ENCODE measurements around the gene PPP1R37. TPM values are rescaled to one million over a fixed set of nuclear protein-coding genes. Genes with fewer than 3 reads are reported as not detected.

The PPP1R37 gene
- total and polyA plus RNA-seq, 4 donors, result 19.2 to 39.7 (median 25.9) TPM

- Histone ChIP-seq H3K36me3 (ENCODE audit: control insufficient read depth in 4 of 4, insufficient read depth in 4 of 4, low read length in 4 of 4) (no peaks in the 10 kb centered on the region), H3K4me3 (no peak overlapping the region), H3K27ac (ENCODE audit: low read depth in 1 of 2, low read length in 1 of 2) (no peak overlapping the region), H3K4me1 (ENCODE audit: control insufficient read depth in 5 of 5, insufficient read depth in 5 of 5, low read length in 5 of 5) (peaks cover 0 to 27% (median 11%) of the 10 kb centered on the region in 5 donors), H3K27me3 (ENCODE audit: control insufficient read depth in 3 of 3, insufficient read depth in 3 of 3, low read length in 2 of 3) (peaks cover 0 to 26% (median 21%) of the 10 kb centered on the region in 3 donors), H3K9me3 (ENCODE audit: control insufficient read depth in 4 of 4, insufficient read depth in 3 of 4, low read length in 3 of 4) (peaks cover 0 to 9% (median 0%) of the 10 kb centered on the region in 4 donors), H3K9ac (ENCODE audit: insufficient read depth in 1 of 2, low read length in 2 of 2) (no peak overlapping the region)
- 82 to 83% methylated on average over 11 of the region's 11 CpGs for WGBS, 2 donors
- TF ChIP-seq CTCF (IDR thresholded peaks at IDR 0.05; ENCODE audit: control extremely low read depth, extremely low read depth), result no peak
- ATAC-seq (ENCODE audit: insufficient read depth, low FRiP score) (no peak), DNase-seq (no peak)
Measured at GRCh38 chr19:45156011-45156630, 63.1 kb downstream of the PPP1R37 start.

- DNase-seq, result no peak
- 78 to 84% methylated on average over 11 of the region's 11 CpGs for WGBS, 2 donors
Measured at GRCh38 chr19:45156751-45157150, 63.8 kb downstream of the PPP1R37 start.

DNA sequence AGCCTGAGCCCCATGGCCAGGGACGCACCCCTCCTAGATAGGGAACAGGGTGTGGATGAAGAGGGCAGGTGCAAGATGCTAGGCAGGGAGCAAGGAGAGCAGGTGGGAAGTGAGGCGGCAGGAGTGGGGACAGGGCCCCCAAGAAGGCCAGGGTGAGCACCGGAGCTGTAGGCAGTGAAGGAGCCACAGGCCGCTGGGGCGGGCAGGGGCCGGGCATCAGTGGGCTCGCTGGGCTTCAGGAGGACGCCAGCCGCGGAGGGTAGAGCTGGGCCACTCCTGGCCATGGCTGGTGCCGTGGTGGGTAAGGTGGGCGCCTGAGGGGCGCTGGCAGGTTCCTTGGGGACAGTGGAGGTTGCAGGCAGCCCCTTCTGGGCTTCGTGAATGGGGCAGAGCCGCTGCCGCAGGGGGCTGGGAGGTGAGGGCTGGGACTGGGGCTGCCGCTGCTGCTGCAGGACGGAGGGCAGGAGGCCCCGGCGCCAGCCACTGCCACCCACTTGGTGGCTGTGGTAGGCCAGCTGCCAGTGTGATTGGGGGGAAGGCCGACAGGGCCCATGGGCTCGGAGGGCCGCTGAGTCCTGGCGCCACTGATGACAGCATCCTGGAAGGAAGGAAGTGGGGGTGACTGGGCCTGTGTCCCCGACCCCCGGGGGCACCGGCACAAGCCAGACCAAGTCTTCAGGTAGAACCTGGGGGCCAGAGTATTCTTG, 65.7 kb downstream of the PPP1R37 start:
- 58 to 69% methylated on average over 25 to 27 of the region's 27 CpGs for WGBS, 2 donors
- peaks cover 0 to 5% (median 3%) of the 10 kb centered on the region in 5 donors for H3K4me1 ChIP-seq (ENCODE audit: control insufficient read depth in 5 of 5, insufficient read depth in 5 of 5, low read length in 5 of 5)

More at GRCh38 chr19:45156751-45157150, 63.8 kb downstream of the PPP1R37 start:
- no peak overlapping the region for H3K27ac ChIP-seq (ENCODE audit: low read depth in 1 of 2, low read length in 1 of 2)
- H3K27me3 ChIP-seq (ENCODE audit: control insufficient read depth in 3 of 3, insufficient read depth in 3 of 3, low read length in 2 of 3), result peaks cover 0 to 20% (median 17%) of the 10 kb centered on the region in 3 donors
- no peak for TF ChIP-seq CTCF (IDR thresholded peaks at IDR 0.05; ENCODE audit: control extremely low read depth, extremely low read depth)
- H3K4me1 ChIP-seq (ENCODE audit: control insufficient read depth in 5 of 5, insufficient read depth in 5 of 5, low read length in 5 of 5), result peaks cover 0 to 24% (median 11%) of the 10 kb centered on the region in 5 donors
- no peak overlapping the region for H3K4me3 ChIP-seq
- H3K9ac ChIP-seq (ENCODE audit: insufficient read depth in 1 of 2, low read length in 2 of 2), result no peak overlapping the region
- no peaks in the 10 kb centered on the region for H3K36me3 ChIP-seq (ENCODE audit: control insufficient read depth in 4 of 4, insufficient read depth in 4 of 4, low read length in 4 of 4)
- peaks cover 0 to 9% (median 0%) of the 10 kb centered on the region in 4 donors for H3K9me3 ChIP-seq (ENCODE audit: control insufficient read depth in 4 of 4, insufficient read depth in 3 of 4, low read length in 3 of 4)
- ATAC-seq (ENCODE audit: insufficient read depth, low FRiP score), result no peak

More for the DNA sequence above, 65.7 kb downstream of the PPP1R37 start:
- no peak for TF ChIP-seq CTCF (IDR thresholded peaks at IDR 0.05; ENCODE audit: control extremely low read depth, extremely low read depth)
- no peak overlapping the region for H3K9ac ChIP-seq (ENCODE audit: insufficient read depth in 1 of 2, low read length in 2 of 2)
- no peaks in the 10 kb centered on the region for H3K9me3 ChIP-seq (ENCODE audit: control insufficient read depth in 4 of 4, insufficient read depth in 3 of 4, low read length in 3 of 4)
- H3K36me3 ChIP-seq (ENCODE audit: control insufficient read depth in 4 of 4, insufficient read depth in 4 of 4, low read length in 4 of 4), result no peaks in the 10 kb centered on the region
- H3K27ac ChIP-seq (ENCODE audit: low read depth in 1 of 2, low read length in 1 of 2), result no peak overlapping the region
- DNase-seq (no peak), ATAC-seq (ENCODE audit: insufficient read depth, low FRiP score) (no peak)
- no peak overlapping the region for H3K4me3 ChIP-seq
- peaks cover 0 to 10% (median 7%) of the 10 kb centered on the region in 3 donors for H3K27me3 ChIP-seq (ENCODE audit: control insufficient read depth in 3 of 3, insufficient read depth in 3 of 3, low read length in 2 of 3)
